K562 (cell line): ENCODE results near the gene LPIN1.

Experiments used
- EP300 ChIP-seq: IDR thresholded peaks from 2 replicates; pipeline ENCODE4 v1.6.1; 2012; ENCODE audit warnings: low read length, improper control_type of control experiment
- PHTF2 ChIP-seq: fragments of 250-450 bp; sonication (Bioruptor Pico); IDR thresholded peaks from 2 replicates; pipeline ENCODE4 v1.5.0; 2021; ENCODE audit warnings: mild to moderate bottlenecking
- POLR2A ChIP-seq: fragments of 450-650 bp; conservative IDR thresholded peaks from 2 replicates; pipeline ENCODE4 v1.6.1; 2016
- PTBP1 ChIP-seq: fragments of 200-400 bp; formaldehyde crosslinking; IDR thresholded peaks from 2 replicates; pipeline ENCODE4 v1.6.1; 2017; ENCODE audit warnings: low read depth, low read length
- TF ChIP-seq, protein P1 (sequence below): sonication (generic); formaldehyde crosslinking; IDR thresholded peaks from 2 replicates; pipeline ENCODE4 v1.8.1; 2022; ENCODE audit warnings: missing genetic modification reagents
- TF ChIP-seq, protein P2 (sequence below): sonication (generic); formaldehyde crosslinking; IDR thresholded peaks from 2 replicates; pipeline ENCODE4 v1.9.0; 2022; ENCODE audit warnings: mild to moderate bottlenecking, missing genetic modification reagents

DNA sequence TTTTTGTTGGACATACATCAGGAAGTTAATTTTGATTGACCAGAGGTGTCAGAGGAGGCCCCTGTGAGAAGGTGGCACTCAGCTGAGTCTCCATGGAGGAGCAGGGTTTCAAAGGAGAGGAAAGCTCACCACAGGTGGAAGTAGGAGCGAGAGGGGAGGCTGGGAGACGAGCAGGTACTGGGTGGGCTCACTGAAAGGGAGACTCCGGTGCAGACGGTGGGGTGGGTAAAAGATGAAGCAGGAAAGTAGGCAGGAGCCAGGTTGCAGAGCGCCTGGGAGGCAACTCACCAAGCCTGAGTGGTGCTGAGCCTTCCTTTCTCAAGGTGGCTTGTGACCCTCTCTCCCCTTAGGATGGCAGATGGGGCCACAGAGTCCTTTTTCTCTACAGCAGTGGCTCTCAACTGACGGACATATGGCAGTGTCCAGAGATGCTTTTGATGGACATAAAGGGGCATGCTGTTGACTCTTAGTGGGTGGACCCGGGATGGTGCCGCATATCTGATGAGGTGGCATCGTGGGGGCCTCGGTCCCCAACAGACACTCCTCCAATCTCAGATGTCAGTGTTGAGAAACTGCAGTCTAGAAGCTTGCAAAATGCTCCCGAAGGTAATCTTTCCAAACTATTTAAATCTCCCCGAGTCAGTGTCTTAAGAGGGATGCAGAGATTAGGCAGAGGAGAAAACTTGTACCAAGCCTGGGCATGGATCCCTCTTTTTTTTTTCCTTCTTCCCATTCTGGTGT is 64.0 kb downstream of the LPIN1 start:
- TF ChIP-seq, protein P1, sequence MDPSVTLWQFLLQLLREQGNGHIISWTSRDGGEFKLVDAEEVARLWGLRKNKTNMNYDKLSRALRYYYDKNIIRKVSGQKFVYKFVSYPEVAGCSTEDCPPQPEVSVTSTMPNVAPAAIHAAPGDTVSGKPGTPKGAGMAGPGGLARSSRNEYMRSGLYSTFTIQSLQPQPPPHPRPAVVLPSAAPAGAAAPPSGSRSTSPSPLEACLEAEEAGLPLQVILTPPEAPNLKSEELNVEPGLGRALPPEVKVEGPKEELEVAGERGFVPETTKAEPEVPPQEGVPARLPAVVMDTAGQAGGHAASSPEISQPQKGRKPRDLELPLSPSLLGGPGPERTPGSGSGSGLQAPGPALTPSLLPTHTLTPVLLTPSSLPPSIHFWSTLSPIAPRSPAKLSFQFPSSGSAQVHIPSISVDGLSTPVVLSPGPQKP (CRISPR knock-in tag) = no peak
- TF ChIP-seq PTBP1 = no peak
- no peak for TF ChIP-seq EP300
- TF ChIP-seq PHTF2 (CRISPR knock-in tag) = no peak
- TF ChIP-seq, protein P2, sequence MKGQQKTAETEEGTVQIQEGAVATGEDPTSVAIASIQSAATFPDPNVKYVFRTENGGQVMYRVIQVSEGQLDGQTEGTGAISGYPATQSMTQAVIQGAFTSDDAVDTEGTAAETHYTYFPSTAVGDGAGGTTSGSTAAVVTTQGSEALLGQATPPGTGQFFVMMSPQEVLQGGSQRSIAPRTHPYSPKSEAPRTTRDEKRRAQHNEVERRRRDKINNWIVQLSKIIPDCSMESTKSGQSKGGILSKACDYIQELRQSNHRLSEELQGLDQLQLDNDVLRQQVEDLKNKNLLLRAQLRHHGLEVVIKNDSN (CRISPR knock-in tag) = no peak
- TF ChIP-seq POLR2A = no peak
